Measurements from ENCODE around the gene RNPC3. TPM values are rescaled to one million over a fixed set of nuclear protein-coding genes. Genes with fewer than 3 reads are reported as not detected.

Gene RNPC3
- total RNA-seq, 1 donor from 2014 or later = 2.6 TPM

DNA sequence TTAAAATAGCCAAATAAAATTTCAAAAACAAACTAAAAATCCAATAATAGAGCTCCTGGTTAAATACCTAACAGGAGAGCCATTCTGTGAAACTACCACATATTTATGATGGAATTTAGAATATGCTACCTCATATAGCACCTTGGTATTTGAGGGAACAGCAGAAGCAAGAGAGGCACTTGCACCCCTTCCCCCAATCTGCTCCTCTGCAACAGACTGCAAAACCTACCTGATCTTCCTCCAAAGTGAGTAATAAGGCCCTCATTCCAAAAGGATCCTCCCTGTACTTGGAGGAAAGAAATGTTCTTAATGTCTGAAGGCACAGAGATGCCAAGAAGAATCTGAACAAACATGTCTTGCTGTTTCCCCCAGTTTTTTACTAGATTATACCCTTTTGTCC lies 28.1 kb upstream of the RNPC3 start:
- Histone ChIP-seq H3K4me3 (ENCODE audit: low read depth, low read length) (no peak overlapping the region), H3K36me3 (ENCODE audit: control insufficient read depth, insufficient read depth, low read length) (no peaks in the 10 kb centered on the region), H3K27me3 (ENCODE audit: control insufficient read depth, insufficient read depth, low read length) (no peaks in the 10 kb centered on the region)
- FAIRE-seq (no peak), DNase-seq (ENCODE audit: low read depth) (peak; percentile 47)
- TF ChIP-seq, protein P1, sequence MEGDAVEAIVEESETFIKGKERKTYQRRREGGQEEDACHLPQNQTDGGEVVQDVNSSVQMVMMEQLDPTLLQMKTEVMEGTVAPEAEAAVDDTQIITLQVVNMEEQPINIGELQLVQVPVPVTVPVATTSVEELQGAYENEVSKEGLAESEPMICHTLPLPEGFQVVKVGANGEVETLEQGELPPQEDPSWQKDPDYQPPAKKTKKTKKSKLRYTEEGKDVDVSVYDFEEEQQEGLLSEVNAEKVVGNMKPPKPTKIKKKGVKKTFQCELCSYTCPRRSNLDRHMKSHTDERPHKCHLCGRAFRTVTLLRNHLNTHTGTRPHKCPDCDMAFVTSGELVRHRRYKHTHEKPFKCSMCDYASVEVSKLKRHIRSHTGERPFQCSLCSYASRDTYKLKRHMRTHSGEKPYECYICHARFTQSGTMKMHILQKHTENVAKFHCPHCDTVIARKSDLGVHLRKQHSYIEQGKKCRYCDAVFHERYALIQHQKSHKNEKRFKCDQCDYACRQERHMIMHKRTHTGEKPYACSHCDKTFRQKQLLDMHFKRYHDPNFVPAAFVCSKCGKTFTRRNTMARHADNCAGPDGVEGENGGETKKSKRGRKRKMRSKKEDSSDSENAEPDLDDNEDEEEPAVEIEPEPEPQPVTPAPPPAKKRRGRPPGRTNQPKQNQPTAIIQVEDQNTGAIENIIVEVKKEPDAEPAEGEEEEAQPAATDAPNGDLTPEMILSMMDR (IDR thresholded peaks at IDR 0.05; ENCODE audit: insufficient read depth, low read length, severe bottlenecking) = no peak

- FAIRE-seq = no peak
- TF ChIP-seq, protein P1 (IDR thresholded peaks at IDR 0.05; ENCODE audit: insufficient read depth, low read length, severe bottlenecking) = no peak
- H3K36me3 ChIP-seq (ENCODE audit: control insufficient read depth, insufficient read depth, low read length) = no peaks in the 10 kb centered on the region
- DNase-seq (ENCODE audit: low read depth) = no peak
- no peak overlapping the region for H3K4me3 ChIP-seq (ENCODE audit: low read depth, low read length)
- H3K27me3 ChIP-seq (ENCODE audit: control insufficient read depth, insufficient read depth, low read length) = no peaks in the 10 kb centered on the region
Measured at GRCh38 chr1:103509250-103509649, 16.2 kb upstream of the RNPC3 start.

- FAIRE-seq (no peak), DNase-seq (ENCODE audit: low read depth) (peak; percentile 33)
- Histone ChIP-seq H3K27me3 (ENCODE audit: control insufficient read depth, insufficient read depth, low read length) (no peaks in the 10 kb centered on the region), H3K36me3 (ENCODE audit: control insufficient read depth, insufficient read depth, low read length) (no peaks in the 10 kb centered on the region), H3K4me3 (ENCODE audit: low read depth, low read length) (no peak overlapping the region)
- TF ChIP-seq, protein P1 (IDR thresholded peaks at IDR 0.05; ENCODE audit: insufficient read depth, low read length, severe bottlenecking) = no peak
Measured at GRCh38 chr1:103513711-103514110, 11.8 kb upstream of the RNPC3 start.

DNA sequence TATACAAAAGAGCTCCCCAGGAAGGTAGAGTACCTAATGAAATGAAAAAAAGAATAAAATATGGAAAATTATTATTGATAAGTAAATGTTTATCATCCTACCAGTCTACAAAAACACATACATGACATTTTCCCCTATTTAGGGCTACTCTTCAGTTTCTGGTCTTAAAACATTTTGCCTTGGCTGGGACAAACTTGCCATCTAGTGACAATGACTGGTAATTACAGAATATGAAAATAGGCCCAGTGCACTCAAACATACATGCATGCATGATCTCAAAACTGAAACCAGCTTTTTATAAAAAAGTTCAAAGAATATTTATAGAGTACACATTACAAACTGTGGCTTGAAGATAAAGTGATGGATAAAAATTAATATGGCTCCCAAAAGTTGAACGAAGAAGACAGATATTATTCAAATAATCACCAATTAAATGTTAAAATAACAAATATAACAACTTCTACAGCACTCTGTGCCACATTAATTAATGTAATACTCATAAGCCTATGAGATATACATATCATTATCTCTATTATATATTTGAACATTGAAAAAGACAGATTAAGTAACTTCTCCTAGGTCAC lies 10.5 kb upstream of the RNPC3 start:
- FAIRE-seq (no peak), DNase-seq (ENCODE audit: low read depth) (peak; percentile 62)
- H3K36me3 ChIP-seq (ENCODE audit: control insufficient read depth, insufficient read depth, low read length) = no peaks in the 10 kb centered on the region
- TF ChIP-seq, protein P1 (IDR thresholded peaks at IDR 0.05; ENCODE audit: insufficient read depth, low read length, severe bottlenecking) = peak; percentile 54
- H3K27me3 ChIP-seq (ENCODE audit: control insufficient read depth, insufficient read depth, low read length) = no peaks in the 10 kb centered on the region
- no peak overlapping the region for H3K4me3 ChIP-seq (ENCODE audit: low read depth, low read length)

GRCh38 chr1:103516283-103516682 lies 9.2 kb upstream of the RNPC3 start:
- DNase-seq (ENCODE audit: low read depth) = no peak
- Histone ChIP-seq H3K27me3 (ENCODE audit: control insufficient read depth, insufficient read depth, low read length) (no peaks in the 10 kb centered on the region), H3K36me3 (ENCODE audit: control insufficient read depth, insufficient read depth, low read length) (no peaks in the 10 kb centered on the region), H3K4me3 (ENCODE audit: low read depth, low read length) (no peak overlapping the region)
- TF ChIP-seq, protein P1 (IDR thresholded peaks at IDR 0.05; ENCODE audit: insufficient read depth, low read length, severe bottlenecking) = no peak
- FAIRE-seq = no peak

GRCh38 chr1:103516693-103517092 lies 8.8 kb upstream of the RNPC3 start:
- no peak for FAIRE-seq
- Histone ChIP-seq H3K27me3 (ENCODE audit: control insufficient read depth, insufficient read depth, low read length) (no peaks in the 10 kb centered on the region), H3K36me3 (ENCODE audit: control insufficient read depth, insufficient read depth, low read length) (no peaks in the 10 kb centered on the region), H3K4me3 (ENCODE audit: low read depth, low read length) (no peak overlapping the region)
- TF ChIP-seq, protein P1 (IDR thresholded peaks at IDR 0.05; ENCODE audit: insufficient read depth, low read length, severe bottlenecking) = no peak
- peak; percentile 84 for DNase-seq (ENCODE audit: low read depth)

Measured in bronchial epithelial cell (primary cell).